GM18502 (cell line): ENCODE data around the gene RANBP3.

Experiments
- ATAC-seq: cut with Tn5 transposase; IDR thresholded peaks from one replicate; pipeline ENCODE4 v1.9.1; 2021; ENCODE audit warnings: mild to moderate bottlenecking; ENCODE audit not compliant: unreplicated experiment, poor library complexity

The RANBP3 gene

DNA sequence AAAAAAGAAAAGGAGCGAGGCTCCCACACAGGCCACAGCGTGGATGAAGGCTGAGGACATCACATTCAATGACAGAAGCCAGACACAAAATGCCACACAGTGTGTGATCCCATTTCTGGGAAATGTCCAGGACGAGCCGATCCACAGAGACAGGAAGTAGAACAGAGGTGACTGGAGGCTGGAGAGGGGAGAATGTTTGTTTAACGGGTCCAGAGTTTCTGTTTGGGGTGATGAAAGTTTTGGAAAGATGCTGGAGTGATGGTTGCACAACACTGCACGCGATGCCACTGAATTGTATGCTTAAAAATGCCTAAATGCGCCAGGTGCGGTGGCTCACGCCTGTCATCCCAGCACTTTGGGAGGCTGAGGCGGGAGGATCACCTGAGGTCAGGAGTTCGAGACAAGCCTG, 107.0 kb downstream of the RANBP3 start:
- ATAC-seq = no peak

DNA sequence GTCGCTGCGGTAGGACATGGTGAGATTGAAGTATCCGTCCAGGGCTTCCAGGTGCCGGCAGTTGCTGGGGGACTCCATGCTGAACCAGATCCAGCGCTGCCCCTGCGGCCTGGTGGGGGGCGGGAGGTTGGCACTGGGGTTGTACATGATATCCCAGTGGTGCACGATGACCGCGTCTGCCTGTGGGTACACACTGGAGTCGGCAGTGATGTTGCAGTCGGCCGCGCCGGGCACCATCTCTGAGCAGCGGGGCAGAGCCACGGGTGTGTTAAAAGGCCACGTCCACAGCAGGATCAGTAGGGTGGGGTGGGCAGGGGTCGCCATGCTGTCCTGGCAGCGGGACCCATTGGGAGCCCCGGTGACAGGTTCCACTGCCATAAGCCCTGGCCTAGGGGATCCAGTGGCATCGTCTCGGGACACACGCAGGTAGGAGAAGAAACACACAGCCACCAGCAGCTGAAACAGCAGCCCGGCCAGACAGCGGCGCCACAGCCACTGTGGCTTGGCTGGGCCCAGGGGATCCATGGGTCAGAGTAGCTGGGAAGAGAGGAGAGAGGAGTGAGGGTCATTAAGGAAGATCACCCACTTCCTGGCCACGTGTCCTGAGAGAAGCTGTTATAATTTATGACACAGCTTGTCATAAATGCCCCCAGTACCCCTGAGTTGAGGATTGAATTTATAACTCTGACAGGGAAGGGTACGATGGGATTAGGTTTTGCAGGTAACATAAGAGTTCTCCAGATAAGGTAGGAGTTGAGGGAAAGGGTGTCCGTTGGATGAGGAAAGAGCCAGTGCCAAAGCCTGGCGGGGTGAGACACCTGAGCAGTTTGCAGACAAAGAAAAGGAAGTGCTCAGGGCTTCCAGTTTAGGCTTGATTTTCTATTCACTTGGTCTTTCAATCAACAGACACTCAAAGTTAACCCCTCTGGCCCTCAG, 110.5 kb downstream of the RANBP3 start:
- ATAC-seq = no peak
